GM19025 (cell line): Measurements from ENCODE around the gene SDR9C7.
"Not testable (repeated sequence)": the region's sequence is repeated elsewhere in the genome, so short reads cannot be mapped to it uniquely, and the experiment has no call there.

ENCODE experiments used
- ATAC-seq: cut with Tn5 transposase; IDR thresholded peaks from one replicate; pipeline ENCODE4 v1.9.1; 2021; ENCODE audit warnings: mild to moderate bottlenecking, low read depth, moderate library complexity; ENCODE audit not compliant: unreplicated experiment

SDR9C7 gene

DNA sequence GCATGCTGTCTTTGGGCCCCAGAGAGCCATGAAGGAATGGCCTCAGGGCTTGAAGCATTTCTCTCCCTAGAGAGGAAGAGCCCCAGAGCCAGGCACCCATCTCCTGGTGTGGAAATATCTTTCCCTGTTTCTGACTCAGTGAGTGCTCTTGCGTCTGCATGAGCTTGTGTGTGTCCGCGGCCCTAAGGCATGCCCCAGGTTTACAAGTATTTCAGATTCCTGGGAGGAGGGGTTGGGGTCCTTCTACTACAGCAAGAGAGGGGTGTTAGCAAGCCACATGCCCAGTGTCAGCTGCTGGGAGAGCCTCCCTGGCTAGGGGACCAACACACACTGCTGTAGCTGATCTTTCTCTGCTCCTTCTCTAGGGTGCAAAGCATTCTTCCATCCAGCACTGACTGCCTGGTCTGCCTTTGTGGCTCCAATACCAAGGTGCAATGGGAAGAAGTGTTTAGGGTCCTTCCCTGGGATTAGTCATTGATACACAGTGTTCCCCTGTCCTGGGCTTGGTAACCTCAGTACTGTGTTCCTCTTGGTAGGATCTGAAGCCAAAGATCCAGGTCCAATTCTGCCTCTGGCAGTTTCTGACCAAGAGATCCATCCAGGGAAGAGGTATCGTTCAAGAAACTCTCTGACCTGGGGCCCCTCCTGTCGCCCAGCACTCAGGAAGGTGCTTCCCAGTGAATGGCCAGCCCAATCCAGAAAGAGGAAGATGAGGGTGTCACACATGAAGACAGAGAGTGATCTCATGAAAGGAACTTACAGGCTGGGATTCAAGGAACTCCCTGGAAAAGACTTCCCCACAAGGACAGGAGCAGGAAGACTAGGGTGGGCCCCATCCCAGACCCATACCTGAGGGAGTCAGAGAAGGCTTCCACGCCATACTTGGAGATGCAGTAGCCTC lies 20.1 kb upstream of the SDR9C7 start:
- ATAC-seq, result no peak

DNA sequence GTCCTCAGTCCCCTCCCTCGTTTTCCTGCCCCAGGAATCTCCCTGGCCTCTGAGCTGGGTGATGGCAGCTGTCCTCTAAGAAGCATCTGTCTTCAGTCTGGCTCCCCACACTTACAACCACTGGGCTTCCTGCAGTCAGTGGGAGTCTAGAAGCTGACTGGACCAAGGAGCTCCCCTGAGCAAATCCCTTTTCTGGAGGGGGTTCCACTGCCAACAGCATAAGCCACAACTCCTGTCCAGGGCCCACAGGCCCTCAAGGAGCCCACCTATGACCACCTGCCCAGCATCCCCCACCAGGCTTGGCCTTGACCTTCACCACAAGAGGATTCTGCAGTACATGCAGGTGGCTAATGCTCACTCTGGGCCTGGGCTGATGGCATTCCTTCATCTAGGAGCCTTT lies 19.1 kb upstream of the SDR9C7 start:
- no peak for ATAC-seq

DNA sequence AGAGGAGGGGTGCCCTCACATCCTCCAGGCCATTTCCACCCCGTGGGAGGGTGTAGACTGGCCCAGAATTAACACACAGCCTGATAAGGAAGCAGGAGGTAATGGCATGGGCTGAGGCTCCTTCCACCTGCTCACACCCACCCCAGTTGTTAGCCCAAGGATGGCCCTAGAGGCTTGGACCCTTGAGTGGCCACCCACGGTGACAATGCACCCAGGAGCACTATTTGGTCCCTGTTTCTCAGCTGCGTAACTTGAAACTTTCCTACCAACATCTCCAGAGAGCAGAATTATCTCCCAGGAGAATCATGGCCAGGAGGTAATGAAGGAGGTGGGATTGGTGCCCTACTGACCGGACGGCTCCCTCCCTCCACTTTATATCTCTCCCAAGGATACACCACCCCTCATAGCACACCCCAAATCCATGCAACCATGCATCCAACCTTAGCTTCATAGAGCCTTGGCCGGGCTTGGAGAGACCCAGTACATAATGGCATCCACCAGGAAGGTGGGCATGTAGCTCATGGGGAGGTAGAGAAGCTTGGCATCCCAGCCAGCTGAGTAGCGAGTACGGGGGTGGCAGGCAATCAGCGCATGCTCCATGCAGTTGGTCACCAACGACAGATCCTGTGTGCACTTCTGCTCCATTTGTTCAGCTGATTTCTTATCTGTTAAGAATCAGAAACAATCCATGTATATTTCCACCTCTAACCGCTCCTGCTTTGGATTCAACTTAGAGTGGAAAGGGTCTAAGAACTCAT lies 17.6 kb upstream of the SDR9C7 start:
- ATAC-seq, result no peak

DNA sequence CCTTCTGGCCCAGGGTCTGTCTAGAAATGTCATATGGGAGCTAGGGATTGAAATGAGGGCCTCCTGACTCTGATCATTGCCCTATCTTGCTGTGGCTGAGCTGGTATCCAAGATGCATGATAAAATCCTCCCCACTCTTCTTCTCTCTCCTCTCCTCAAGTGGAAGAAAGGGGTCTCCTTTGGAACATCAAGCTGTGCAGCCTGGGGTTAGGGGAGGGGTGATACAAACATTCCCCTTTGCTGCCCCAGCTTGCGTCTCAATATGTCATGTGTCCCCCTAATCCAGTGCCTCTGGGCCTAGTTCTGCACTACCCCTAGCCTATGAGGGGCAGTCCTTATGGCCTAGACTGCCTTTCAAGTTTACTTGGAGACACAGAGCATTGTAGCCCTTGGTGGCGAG lies 14.7 kb upstream of the SDR9C7 start:
- no peak for ATAC-seq

DNA sequence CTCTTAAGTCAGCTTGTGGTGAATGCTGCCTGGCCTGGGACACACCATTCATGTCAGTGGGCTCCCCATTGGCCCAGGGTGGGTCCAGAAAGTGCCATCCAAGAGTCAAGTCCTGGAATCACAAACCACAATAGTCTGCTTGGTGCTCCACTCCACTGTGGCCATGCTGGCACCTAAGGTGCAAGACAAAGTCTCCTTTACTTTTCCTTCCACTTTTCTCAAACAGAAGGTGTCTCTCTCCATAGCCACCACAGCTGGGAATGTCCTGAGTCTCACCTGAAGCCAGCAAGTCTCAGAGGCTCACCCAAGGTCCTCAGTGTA lies 14.2 kb upstream of the SDR9C7 start:
- ATAC-seq, result no peak

DNA sequence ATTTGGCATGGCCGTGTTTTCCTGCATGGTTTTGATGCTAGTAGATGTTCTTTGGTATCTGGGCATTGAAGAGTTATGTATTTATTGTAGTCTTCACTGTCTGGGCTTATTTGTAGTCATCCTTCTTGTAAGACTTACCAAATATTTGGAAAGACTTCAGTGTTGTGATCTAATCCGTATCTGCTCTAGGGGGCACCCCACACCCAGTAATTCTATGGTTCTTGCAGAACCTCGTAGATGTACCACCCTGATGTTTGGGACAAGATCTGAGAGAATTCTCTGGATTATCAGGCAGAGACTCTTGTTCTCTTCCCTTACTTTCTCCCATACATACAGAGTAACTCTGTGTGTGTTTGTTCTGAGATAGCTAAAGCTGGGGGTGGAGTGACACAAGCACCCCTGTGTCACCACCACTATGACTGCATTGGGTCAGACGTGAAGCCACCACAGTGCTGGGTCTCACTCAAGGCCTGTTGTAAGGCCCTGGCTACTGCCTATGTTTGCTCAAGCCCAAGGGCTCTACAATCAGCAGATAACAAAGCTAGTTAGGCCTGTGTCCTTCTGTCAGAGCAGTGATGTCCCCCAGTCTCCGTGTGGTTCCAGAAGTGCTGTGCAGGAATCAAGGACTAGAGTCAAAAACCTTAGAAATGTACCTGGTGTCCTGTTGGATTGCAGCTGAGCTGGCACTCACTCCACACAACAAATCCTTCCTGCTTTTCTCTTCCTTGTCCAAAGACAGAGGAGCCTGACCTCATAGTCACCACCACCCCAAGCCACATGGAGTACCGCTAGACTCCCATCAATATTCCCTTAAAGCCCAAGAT lies 13.6 kb upstream of the SDR9C7 start:
- ATAC-seq, result no peak

DNA sequence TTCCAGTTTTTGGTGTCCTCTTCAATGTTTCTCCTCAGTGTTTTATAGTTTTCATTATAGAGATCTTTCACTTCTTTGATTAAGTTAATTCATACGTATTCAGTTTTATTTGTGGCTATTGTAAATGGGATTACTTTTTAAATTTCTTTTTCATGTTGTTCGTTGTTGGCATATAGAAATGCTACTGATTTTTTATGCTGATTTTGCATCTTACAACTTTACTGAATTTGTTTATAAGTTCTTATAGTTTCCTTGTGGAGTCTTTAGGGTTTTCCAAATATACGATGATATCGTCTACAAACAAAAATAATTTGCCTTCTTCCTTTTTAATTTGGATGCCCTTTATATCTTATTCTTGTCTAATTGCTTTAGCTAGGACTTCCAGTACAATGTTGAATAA lies 9.7 kb upstream of the SDR9C7 start:
- no peak for ATAC-seq

DNA sequence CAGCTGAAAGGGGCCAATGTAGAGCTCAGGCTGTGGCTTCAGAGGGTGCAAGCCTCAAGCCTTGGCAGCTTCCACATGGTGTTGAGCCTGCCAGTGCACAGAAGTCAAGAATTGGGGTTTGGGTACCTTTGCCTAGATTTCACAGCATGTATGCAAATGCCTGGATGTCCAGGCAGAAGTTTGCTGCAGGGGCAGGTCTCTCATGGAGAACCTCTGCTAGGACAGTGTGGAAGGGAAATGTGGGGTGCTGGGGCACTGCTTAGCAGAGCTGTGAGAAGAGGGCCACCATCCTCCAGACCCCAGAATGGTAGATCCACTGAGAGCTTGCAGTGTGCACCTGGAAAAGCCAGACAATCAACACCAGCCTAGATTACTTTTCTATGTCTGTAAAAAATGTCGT lies 9.2 kb upstream of the SDR9C7 start:
- ATAC-seq, result not testable (repeated sequence)

DNA sequence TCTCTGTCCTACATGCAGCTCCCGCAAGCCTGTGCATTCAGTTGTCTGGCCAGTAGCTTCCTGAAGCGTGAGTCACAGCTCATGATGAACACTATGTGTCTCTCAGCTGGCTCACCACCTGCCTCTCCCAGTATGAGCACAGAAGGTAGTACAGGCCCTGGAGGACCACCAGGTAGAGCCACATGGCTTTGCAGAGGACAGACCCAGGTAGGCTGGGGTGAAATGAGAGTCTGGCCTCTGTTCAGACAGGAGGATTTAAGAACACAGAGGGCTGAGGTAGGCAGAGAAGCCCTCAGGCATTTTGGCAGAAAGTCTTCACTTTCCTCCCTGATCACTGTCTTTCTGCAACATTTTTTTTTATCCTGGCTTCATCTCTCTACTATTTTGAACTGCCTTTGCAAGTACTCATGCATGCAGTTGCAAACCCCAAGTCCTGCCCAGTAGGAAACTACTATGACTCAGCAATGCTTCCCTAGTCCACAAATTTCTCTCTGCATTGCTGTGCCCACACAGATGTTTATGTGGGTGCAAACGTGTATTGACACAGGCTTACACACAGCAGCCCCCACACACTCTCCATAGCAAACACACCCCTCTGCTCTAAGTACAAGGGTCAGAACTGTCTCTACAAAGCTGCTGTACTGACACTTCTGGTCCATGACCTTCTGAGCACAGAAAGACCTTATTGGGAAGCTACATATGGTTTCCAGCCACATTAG lies 7.2 kb upstream of the SDR9C7 start:
- peak; percentile 44 for ATAC-seq

DNA sequence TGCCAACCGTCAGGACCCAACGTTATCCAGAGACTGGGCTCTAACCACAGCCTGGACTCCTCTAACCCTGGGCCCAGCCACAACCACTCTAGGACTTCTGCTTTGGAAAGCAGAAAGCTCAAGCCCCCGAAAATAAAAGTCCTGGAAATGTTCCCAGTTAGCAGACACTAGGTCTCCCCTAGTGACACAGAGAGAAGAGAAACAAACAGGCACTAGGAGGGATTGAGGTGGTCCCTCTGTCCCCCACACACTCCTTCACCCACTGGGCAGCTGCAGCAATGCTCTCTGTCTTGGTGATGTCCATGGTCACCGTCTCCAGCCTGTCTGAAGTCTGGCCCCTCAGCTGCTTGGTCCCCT lies 6.7 kb upstream of the SDR9C7 start:
- not testable (repeated sequence) for ATAC-seq

DNA sequence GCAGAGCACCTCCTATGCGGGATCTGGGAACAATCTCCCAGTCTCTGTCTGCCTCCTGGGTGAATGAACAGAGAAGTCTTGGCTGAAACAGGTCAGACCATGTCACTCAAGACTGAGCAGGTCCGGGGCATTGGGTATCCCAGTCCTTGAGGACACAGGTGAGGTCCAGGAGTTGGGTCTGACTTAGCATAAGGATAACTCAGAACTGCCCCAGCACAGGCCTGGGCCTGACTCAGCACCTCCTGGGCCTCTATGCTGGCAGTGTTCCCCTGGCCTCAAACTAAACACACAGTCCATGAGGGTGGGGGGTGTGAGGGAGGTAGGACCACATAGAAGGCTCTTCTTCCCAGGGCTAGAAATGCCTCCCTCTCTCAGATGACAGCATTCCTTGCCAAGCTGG lies 1.5 kb upstream of the SDR9C7 start:
- no peak for ATAC-seq

DNA sequence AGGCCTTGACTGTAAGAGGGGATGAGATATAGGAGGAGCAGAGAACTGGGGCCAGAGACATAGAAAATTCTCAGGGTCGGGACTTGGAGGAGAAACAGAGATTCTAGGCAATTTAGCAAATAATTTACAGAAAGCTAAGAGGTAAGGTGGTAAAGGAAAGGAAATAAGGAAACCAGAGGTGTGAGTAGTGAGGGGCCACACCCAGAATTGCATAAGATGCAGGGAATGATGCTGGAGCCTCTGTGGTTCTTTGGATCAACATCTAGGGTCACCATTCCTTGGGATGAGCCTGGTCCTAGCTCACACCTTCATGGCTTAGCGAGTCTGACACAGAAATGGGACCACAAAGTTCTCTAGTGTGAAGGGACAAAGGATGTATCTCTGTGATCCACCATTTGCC lies 949 bp upstream of the SDR9C7 start:
- no peak for ATAC-seq

DNA sequence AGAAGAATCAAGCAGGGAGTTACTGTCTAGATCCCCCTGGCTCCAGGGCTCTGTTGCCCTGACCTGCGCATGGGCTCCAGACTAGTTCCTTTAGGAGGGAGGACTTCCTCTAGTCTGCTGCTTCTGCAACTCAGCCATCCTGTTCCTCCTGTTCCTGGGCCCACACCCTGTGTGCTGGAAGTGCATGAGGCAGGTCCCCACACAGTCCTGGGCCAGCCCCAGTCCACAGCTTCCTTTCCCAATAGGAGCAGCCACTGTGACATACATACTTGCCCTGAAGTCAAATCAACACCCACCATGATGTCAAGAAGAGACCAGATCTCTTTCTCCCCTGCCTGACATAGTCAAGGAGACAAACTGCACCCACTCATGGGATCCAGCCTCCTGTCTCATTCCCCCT lies 1.3 kb downstream of the SDR9C7 start:
- no peak for ATAC-seq

DNA sequence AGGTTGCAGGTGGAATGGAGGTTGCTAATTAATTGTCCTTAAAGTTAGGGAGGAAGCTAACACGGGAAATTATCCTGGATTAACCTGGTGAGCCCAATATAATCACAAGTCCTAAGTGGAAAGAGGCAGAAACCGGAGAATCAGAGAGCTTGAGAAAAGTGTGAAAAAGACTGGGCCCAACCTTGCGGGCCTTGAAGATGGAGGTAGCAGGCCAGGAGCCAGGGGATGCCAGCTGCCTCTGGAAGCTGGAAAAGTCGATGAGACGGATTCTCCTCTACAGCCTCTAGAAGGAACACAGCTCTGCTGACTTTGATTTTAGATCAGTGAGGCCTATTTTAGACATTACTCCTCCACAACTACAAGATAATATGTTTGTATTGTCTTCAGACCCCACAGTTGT lies 2.1 kb downstream of the SDR9C7 start:
- ATAC-seq, result no peak

DNA sequence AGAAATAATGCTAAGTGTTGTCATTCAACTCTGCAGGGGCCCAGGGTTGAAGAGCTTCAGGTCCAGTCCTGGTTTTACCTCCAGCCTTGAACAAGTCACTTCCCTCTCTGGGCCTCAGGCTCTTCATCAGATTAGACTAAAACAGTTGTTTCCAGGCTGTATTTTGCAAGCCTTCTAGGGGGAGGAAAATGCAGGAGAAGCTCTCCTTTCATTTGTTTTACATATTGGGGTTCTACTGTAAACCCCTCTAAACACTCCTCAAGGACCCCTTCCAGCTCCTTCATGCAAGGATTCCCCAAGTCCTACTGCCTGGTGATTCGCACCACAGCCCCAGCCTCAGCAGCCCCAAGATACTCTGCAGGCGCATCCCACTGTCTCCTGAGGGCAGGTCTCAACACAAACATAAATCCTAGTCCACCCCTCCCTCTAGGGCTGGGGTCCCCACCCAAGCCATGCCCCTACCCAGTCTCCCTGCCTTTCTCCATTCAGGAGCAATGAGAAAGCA lies 2.7 kb downstream of the SDR9C7 start:
- ATAC-seq, result no peak

DNA sequence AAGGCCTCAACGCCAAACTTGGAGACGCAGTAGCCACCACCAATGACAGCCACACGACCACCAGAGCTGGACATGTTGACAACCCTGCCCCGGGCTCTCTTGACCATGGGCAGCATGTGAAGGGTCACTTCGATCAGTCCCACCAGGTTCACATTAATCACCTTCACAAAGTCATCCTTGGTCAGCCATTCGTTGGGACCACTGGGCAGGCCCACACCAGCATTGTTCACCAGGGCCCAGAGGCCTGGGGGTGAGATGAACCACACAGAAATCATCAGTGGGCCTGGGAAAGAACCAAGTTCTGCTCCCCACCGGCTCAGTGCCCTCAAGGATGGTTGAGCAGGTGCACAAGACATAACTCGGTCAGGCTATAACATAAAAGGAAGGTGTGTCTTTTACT lies 4.0 kb downstream of the SDR9C7 start:
- ATAC-seq, result no peak

DNA sequence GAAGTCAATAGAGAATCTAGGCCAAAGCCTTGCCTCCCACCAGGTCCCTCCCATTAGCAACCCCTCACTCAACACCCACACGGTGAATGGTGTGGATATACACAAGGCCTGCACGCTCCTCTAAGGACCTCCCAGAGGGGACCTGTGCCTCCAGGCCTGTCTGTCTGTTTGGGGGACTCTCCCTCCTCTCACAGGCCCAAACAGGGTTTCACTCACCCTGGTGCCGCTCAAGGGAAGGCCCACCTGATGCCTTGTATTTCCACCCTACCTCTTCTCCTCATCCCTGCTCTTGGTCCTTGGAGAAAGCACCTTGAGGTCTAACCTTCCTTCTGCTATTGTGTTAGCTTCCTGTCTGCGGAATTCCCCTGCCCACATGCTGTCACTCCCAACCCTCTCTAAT lies 4.4 kb downstream of the SDR9C7 start:
- ATAC-seq, result no peak

DNA sequence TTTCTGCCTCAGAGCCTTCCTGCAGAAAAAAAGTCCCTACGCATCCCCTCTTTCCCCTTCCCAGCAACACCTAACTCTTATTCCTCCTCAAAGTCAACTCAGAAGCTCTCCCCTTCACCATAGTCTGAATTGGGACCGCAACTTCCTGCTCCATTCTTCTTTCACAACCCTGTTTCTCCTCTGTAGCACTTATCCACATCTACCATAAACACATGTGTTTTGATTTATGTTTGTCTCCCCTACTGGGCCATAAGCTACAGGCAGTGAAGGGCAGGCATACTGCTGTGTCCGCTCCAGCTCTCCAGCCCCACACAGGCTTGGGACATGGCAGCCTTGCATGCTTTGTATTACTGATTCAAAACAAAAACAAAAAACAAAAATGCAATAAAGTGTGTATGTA lies 5.9 kb downstream of the SDR9C7 start:
- no peak for ATAC-seq

DNA sequence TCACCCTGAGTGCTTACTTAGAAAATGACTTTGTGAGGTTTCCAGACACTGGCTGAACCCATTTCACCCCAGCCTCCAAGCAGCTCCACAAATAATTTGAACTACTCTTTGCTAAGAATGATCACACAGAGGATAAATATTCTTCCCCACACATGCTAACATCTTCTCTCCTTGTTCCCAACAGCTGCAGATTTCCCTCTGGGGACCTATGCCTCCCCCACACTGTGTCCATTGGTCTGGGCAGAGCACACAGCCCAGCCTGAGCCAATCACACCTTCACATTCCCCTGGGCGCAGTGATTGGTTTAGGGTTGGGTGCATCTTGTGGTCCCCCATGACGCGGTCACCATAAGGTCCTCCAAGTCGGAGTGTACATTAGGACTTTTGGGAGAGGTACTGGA lies 6.9 kb downstream of the SDR9C7 start:
- no peak for ATAC-seq

DNA sequence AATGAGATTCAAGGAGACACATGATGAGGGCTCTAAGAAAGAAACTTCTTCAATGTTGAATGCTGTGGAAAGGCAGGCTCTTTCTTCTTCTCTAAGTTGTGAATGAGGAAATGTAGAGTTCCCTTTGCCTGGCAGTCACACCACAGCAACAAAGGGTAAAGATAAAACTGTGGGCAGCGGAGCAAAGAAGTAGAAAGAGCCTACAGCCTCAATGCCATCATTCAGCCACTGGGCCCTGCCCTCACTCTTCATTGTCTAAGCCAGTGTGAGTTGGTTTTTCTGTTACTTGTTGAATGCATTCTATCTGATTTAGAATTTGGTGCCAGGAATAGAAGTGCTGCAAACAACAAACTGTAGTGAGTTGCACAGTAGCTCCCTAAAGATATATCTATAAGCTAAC lies 12.2 kb downstream of the SDR9C7 start:
- ATAC-seq, result no peak
